ENCODE results near the gene KCNQ4. TPM values are rescaled to one million over a fixed set of nuclear protein-coding genes. Genes with fewer than 3 reads are reported as not detected.

The KCNQ4 gene
- total RNA-seq (2022) (1.4 and 1.6 TPM in 2 replicates), Bru-seq, nascent RNA (percentile 36 among the genes with signal in this experiment), BruChase-seq, experiment 1, labeled RNA remaining after a 2-hour chase (percentile 38 among the genes with signal in this experiment), BruChase-seq, experiment 2, labeled RNA remaining after a 6-hour chase (percentile 33 among the genes with signal in this experiment)
- long read RNA-seq, partial matches to known transcripts: 0 of 5 reads
- long read RNA-seq, other reads (novel, unspliced or antisense): 5 of 5 reads

DNA sequence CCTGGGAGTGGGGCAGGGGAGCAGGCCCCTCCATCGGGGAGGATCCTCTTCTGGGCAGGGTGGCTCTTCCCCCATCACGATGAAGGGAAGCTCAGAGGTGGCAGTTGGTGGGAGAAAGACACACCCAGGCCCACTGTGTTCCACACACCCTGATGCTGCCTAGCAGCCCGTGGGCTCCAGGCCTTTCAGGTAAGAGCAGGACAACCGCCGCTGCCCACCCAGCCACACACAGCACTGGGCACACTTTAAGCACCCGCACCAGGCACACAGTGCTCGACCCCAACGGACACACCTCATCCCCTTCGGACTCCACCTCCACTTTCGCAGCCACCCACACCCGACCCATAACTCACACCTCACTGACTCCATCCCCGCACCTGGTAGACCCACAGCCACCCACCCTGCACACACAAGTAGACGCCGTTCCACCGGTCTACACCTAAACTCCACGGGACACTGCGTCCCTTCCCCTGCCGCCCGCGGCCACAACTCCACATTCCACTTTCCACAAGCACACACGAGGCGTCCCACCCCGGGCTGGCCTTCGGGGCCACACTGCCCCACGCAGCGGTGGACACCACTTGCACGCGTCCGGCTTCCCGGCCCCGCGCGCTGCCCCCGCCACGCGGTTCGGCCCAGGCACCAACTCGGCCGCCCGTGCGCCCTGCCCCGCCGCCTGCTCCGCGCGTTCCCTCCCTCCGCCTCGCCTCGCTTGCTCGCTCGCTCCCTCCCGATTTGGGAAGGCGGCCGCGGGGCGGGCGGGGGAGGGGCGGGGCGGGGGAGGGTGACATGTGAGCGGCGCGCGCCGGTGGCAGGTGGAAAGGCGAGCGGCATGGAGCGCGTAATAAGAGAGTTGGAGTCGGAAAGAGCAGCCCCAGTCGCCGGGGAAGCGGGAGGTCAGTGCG is at the start of gene KCNQ4:
Gene KCNQ4, plus strand, starts transcription at position 787 of the 905 bp plus-strand sequence. CDS start 307 bp downstream, outside the sequence.
- H3K36me3 ChIP-seq (ENCODE audit: control insufficient read depth, insufficient read depth, low read length): no peaks in the 10 kb centered on the region
- TF ChIP-seq, protein P1, sequence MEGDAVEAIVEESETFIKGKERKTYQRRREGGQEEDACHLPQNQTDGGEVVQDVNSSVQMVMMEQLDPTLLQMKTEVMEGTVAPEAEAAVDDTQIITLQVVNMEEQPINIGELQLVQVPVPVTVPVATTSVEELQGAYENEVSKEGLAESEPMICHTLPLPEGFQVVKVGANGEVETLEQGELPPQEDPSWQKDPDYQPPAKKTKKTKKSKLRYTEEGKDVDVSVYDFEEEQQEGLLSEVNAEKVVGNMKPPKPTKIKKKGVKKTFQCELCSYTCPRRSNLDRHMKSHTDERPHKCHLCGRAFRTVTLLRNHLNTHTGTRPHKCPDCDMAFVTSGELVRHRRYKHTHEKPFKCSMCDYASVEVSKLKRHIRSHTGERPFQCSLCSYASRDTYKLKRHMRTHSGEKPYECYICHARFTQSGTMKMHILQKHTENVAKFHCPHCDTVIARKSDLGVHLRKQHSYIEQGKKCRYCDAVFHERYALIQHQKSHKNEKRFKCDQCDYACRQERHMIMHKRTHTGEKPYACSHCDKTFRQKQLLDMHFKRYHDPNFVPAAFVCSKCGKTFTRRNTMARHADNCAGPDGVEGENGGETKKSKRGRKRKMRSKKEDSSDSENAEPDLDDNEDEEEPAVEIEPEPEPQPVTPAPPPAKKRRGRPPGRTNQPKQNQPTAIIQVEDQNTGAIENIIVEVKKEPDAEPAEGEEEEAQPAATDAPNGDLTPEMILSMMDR (IDR thresholded peaks at IDR 0.05; ENCODE audit: insufficient read depth in 1 of 2, low read depth in 1 of 2, low read length in 1 of 2, severe bottlenecking in 1 of 2, unreplicated experiment in 1 of 2): no peak
- CTCF ChIA-PET: no interaction called here
- Mint-ChIP-seq H3K27ac (ENCODE audit: unreplicated experiment) (peak within 1 kb of the TSS; percentile 84), H3K27me3 (ENCODE audit: insufficient read depth, unreplicated experiment) (no peaks in the 10 kb centered on the region), H3K4me3 (ENCODE audit: unreplicated experiment) (peak within 1 kb of the TSS; percentile 78), H3K4me1 (ENCODE audit: low read depth, unreplicated experiment) (peaks cover 5% of the 10 kb centered on the region), H3K36me3 (ENCODE audit: insufficient read depth, unreplicated experiment) (no peaks in the 10 kb centered on the region), H3K9me3 (ENCODE audit: unreplicated experiment) (no peaks in the 10 kb centered on the region)
- H3K4me1 ChIP-seq: 0 out of 2 replicates have a peak, but pooled peaks cover 4% of the 10 kb centered on the region
- peak; percentile 56 to 59 for DNase-seq
- intact Hi-C loops (cut with micrococcal nuclease; ENCODE audit: unreplicated experiment): no loop called here
- POLR2A ChIA-PET: no interaction called here
- no TSS peak for BruUV-seq (replicated peaks)
- no peaks in the 10 kb centered on the region for H3K27me3 ChIP-seq (replicated peaks; ENCODE audit: control insufficient read depth, insufficient read depth, low read length)
- peak within 1 kb of the TSS; percentile 40 for H3K4me3 ChIP-seq (ENCODE audit: low read depth, low read length)
- H3K9me3 ChIP-seq: no peaks in the 10 kb centered on the region

DNA sequence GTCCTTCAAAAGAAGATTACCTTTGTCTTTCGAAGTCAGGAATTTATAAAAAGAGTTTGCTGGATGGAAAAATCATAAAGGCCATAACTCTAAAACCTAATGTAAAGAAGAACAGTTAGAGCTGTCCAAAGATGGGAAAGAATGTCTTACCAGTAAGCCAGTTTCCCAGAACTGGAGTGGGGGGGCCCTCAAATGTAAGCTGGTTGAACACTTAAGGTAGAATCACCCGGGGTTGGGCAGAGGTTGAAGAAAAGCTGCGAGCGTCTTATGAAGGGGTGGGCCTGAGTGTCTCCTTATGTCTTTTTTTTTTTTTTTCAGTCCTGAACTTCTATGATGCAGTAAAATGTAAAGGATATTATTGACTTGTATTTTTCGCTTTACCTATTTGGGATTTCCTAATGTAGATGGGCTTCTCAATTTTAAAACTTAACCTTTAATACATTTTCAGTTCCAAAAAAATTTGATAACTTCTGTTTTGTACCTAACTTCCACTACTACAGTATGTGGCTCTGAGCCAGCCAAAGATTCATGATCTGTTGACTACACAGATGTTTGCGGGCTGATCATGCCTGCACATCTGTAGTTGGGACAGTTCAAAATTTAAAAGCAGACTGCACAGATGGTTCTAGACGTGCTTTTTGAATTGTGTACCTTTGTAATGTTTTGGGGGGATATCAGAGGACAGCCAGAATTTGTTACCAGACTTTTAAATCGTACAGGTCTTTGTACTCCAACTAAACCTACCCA is 48.5 kb upstream of the KCNQ4 start:
- Mint-ChIP-seq H3K9me3 (ENCODE audit: unreplicated experiment) (no peaks in the 10 kb centered on the region), H3K36me3 (ENCODE audit: insufficient read depth, unreplicated experiment) (peaks cover 9% of the 10 kb centered on the region), H3K27ac (ENCODE audit: unreplicated experiment) (no peak overlapping the region), H3K27me3 (ENCODE audit: insufficient read depth, unreplicated experiment) (no peaks in the 10 kb centered on the region), H3K4me3 (ENCODE audit: unreplicated experiment) (no peak overlapping the region), H3K4me1 (ENCODE audit: low read depth, unreplicated experiment) (no peaks in the 10 kb centered on the region)
- Histone ChIP-seq H3K4me1 (no peaks in the 10 kb centered on the region), H3K36me3 (ENCODE audit: control insufficient read depth, insufficient read depth, low read length) (no peaks in the 10 kb centered on the region; the same call in 1 of the 2 replicates), H3K9me3 (no peaks in the 10 kb centered on the region), H3K27me3 (replicated peaks; ENCODE audit: control insufficient read depth, insufficient read depth, low read length) (no peaks in the 10 kb centered on the region), H3K4me3 (ENCODE audit: low read depth, low read length) (no peak overlapping the region)
- TF ChIP-seq, protein P1 (IDR thresholded peaks at IDR 0.05; ENCODE audit: insufficient read depth in 1 of 2, low read depth in 1 of 2, low read length in 1 of 2, severe bottlenecking in 1 of 2, unreplicated experiment in 1 of 2): no peak
- no peak for DNase-seq
- ChIA-PET CTCF (no interaction called here), POLR2A (interaction anchor here (0.8 kb wide), 1 partner anchor 44 kb away, joined by 3 read pairs; no protein-coding TSS in a partner anchor)
- no TSS peak for BruUV-seq (replicated peaks)
- intact Hi-C loops (cut with micrococcal nuclease; ENCODE audit: unreplicated experiment): no loop called here

DNA sequence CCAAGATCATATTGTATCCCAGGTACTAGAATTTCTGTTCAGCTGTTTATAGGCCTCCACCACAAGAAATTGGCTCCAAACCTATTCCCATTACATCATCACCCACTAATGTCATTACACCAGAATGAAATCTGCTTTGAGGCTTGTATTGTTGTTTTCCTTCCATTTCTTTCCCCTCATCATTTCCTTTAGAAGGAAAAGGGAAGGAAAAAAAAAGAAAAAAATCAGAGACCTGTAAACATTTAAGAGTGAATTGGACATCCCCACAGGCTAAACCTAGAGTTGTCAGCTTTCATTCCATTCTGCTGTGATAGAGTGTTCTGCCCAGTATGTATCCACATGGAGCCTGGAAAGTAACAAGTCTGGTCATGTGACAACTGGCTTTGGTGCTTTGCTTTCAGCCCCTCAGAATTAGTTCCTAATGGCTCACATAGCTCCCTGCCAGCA is 47.5 kb upstream of the KCNQ4 start:
- H3K9me3 Mint-ChIP-seq (ENCODE audit: unreplicated experiment): no peaks in the 10 kb centered on the region
- TF ChIP-seq, protein P1 (IDR thresholded peaks at IDR 0.05; ENCODE audit: insufficient read depth in 1 of 2, low read depth in 1 of 2, low read length in 1 of 2, severe bottlenecking in 1 of 2, unreplicated experiment in 1 of 2): no peak
- no peak overlapping the region for H3K4me3 Mint-ChIP-seq (ENCODE audit: unreplicated experiment)
- ChIA-PET CTCF (no interaction called here), POLR2A (no interaction called here)
- Histone ChIP-seq H3K9me3 (no peaks in the 10 kb centered on the region), H3K4me3 (ENCODE audit: low read depth, low read length) (no peak overlapping the region), H3K36me3 (ENCODE audit: control insufficient read depth, insufficient read depth, low read length) (no peaks in the 10 kb centered on the region; the same call in 1 of the 2 replicates), H3K4me1 (no peaks in the 10 kb centered on the region), H3K27me3 (replicated peaks; ENCODE audit: control insufficient read depth, insufficient read depth, low read length) (no peaks in the 10 kb centered on the region)
- H3K27ac Mint-ChIP-seq (ENCODE audit: unreplicated experiment): no peak overlapping the region
- no peaks in the 10 kb centered on the region for H3K27me3 Mint-ChIP-seq (ENCODE audit: insufficient read depth, unreplicated experiment)
- DNase-seq: no peak
- intact Hi-C loops (cut with micrococcal nuclease; ENCODE audit: unreplicated experiment): no loop called here
- BruUV-seq (replicated peaks): no TSS peak
- H3K4me1 Mint-ChIP-seq (ENCODE audit: low read depth, unreplicated experiment): no peaks in the 10 kb centered on the region
- peaks cover 18% of the 10 kb centered on the region for H3K36me3 Mint-ChIP-seq (ENCODE audit: insufficient read depth, unreplicated experiment)

Data from Caco-2 (cell line).